ENCODE results near the gene MOB2.
"Not testable (repeated sequence)": the region's sequence is repeated elsewhere in the genome, so short reads cannot be mapped to it uniquely, and the experiment has no call there.

Gene MOB2

GRCh38 chr11:1442807-1443366, 43.7 kb downstream of the MOB2 start:
- no peak for DNase-seq (ENCODE audit: low read depth in 2 of 2)

GRCh38 chr11:1442163-1442562, 44.4 kb downstream of the MOB2 start:
- DNase-seq (ENCODE audit: low read depth in 2 of 2) = no peak

- DNase-seq (ENCODE audit: low read depth in 2 of 2) = no peak
Observed at GRCh38 chr11:1440496-1440895, 46.1 kb downstream of the MOB2 start.

- no peak for DNase-seq (ENCODE audit: low read depth in 2 of 2)
Observed at GRCh38 chr11:1440066-1440465, 46.5 kb downstream of the MOB2 start.

- no peak for DNase-seq (ENCODE audit: low read depth in 2 of 2)
Observed at GRCh38 chr11:1439341-1439740, 47.2 kb downstream of the MOB2 start.

- no peak for DNase-seq (ENCODE audit: low read depth in 2 of 2)
Observed at GRCh38 chr11:1438967-1439330, 47.6 kb downstream of the MOB2 start.

- no peak for DNase-seq (ENCODE audit: low read depth in 2 of 2)
Observed at GRCh38 chr11:1438261-1438966, 48.2 kb downstream of the MOB2 start.

GRCh38 chr11:1437500-1437899, 49.1 kb downstream of the MOB2 start:
- DNase-seq (ENCODE audit: low read depth in 2 of 2) = no peak

- DNase-seq (ENCODE audit: low read depth in 2 of 2) = no peak
Observed at GRCh38 chr11:1436468-1437039, 50.0 kb downstream of the MOB2 start.

GRCh38 chr11:1435820-1436467, 50.6 kb downstream of the MOB2 start:
- DNase-seq (ENCODE audit: low read depth in 2 of 2) = no peak

GRCh38 chr11:1435479-1435819, 51.1 kb downstream of the MOB2 start:
- not testable (repeated sequence) for DNase-seq (ENCODE audit: low read depth in 2 of 2)

- DNase-seq (ENCODE audit: low read depth in 2 of 2) = no peak
Observed at GRCh38 chr11:1433977-1434640, 52.5 kb downstream of the MOB2 start.

GRCh38 chr11:1433568-1433967, 53.0 kb downstream of the MOB2 start:
- no peak for DNase-seq (ENCODE audit: low read depth in 2 of 2)

- DNase-seq (ENCODE audit: low read depth in 2 of 2) = no peak
Observed at GRCh38 chr11:1428762-1429316, 57.7 kb downstream of the MOB2 start.

- DNase-seq (ENCODE audit: low read depth in 2 of 2) = no peak
Observed at GRCh38 chr11:1425439-1425838, 61.1 kb downstream of the MOB2 start.

- DNase-seq (ENCODE audit: low read depth in 2 of 2) = no peak
Observed at GRCh38 chr11:1425006-1425405, 61.6 kb downstream of the MOB2 start.

- not testable (repeated sequence) for DNase-seq (ENCODE audit: low read depth in 2 of 2)
Observed at GRCh38 chr11:1423406-1423805, 63.2 kb downstream of the MOB2 start.

- DNase-seq (ENCODE audit: low read depth in 2 of 2) = no peak
Observed at GRCh38 chr11:1422981-1423380, 63.6 kb downstream of the MOB2 start.

GRCh38 chr11:1422481-1422880, 64.1 kb downstream of the MOB2 start:
- no peak for DNase-seq (ENCODE audit: low read depth in 2 of 2)

GRCh38 chr11:1421291-1421690, 65.3 kb downstream of the MOB2 start:
- no peak for DNase-seq (ENCODE audit: low read depth in 2 of 2)

GRCh38 chr11:1419811-1420210, 66.8 kb downstream of the MOB2 start:
- DNase-seq (ENCODE audit: low read depth in 2 of 2) = no peak

Measured in stimulated activated CD8-positive, alpha-beta memory T cell treated with anti-CD3 and anti-CD28 coated beads, Interleukin-15, amount 100 ng/mL, for 48 hours (primary cell).